CD4-positive, alpha-beta T cell (primary cell): Measurements from ENCODE around the gene IFT25. TPM values are rescaled to one million over a fixed set of nuclear protein-coding genes. Genes with fewer than 3 reads are reported as not detected.

Source experiments
- ATAC-seq: fragments of 200-7000 bp; cut with Tn5 transposase; one replicate; pipeline ENCODE4 v1.10.0; 2022; ENCODE audit warnings: mild to moderate bottlenecking; ENCODE audit not compliant: poor library complexity
- CTCF ChIA-PET: fragments of 350-600 bp; sonication (Branson Sonifier 250); formaldehyde crosslinking; loops from one replicate; lab custom pipeline; 2021; ENCODE audit warnings: antibody characterized with exemption, inconsistent platforms; lab: Charles Lee
- POLR2A ChIA-PET: fragments of 350-600 bp; sonication (Branson Sonifier 250); formaldehyde crosslinking; loops from one replicate; lab custom pipeline; 2021; ENCODE audit warnings: antibody characterized with exemption, inconsistent platforms; lab: Charles Lee
- DNase-seq, 14 experiments: peaks; one replicate each; pipeline ENCODE4 v3.0.0-alpha.2; 2013 to 2020; ENCODE audit warnings: mixed read lengths in 2 of 14
- H3K27ac ChIP-seq, 2 donors: one replicate each; pipeline versions ENCODE4 v1.5.1 to v1.7.0; 2013; ENCODE audit warnings: low read length in 2 of 2, low read depth in 1 of 2, mild to moderate bottlenecking in 1 of 2
- H3K27me3 ChIP-seq, 2 experiments: 1 replicate in 1 of 2; 2 replicates in 1 of 2; pipeline versions ENCODE4 v1.6.1 to v1.7.0; 2013; ENCODE audit warnings: low read length in 2 of 2, control low read depth in 1 of 2, mild to moderate bottlenecking in 1 of 2, moderate library complexity in 1 of 2; ENCODE audit not compliant: insufficient read depth in 2 of 2, control insufficient read depth in 1 of 2
- H3K36me3 ChIP-seq: one replicate; pipeline ENCODE4 v1.6.1; 2013; ENCODE audit warnings: low read length, control low read depth; ENCODE audit not compliant: insufficient read depth
- H3K4me1 ChIP-seq: one replicate; pipeline ENCODE4 v1.6.1; 2013; ENCODE audit warnings: low read length, control low read depth; ENCODE audit not compliant: insufficient read depth
- H3K4me3 ChIP-seq: one replicate; pipeline ENCODE4 v1.5.1; 2013; ENCODE audit warnings: mild to moderate bottlenecking, low read length, moderate library complexity
- H3K9me3 ChIP-seq, 2 experiments: 1 replicate in 1 of 2; 2 replicates in 1 of 2; pipeline versions ENCODE4 v1.6.1 to v1.7.0; 2013; ENCODE audit warnings: low read length in 2 of 2, mild to moderate bottlenecking in 2 of 2, control low read depth in 1 of 2, moderate library complexity in 1 of 2; ENCODE audit not compliant: control insufficient read depth in 1 of 2, insufficient read depth in 1 of 2
- H3K27ac Mint-ChIP-seq: one replicate; pipeline ENCODE4 v1.8.0; 2020; ENCODE audit warnings: mixed read lengths
- H3K27me3 Mint-ChIP-seq: one replicate; pipeline ENCODE4 v1.8.0; 2021; ENCODE audit warnings: mixed read lengths
- H3K36me3 Mint-ChIP-seq: one replicate; pipeline ENCODE4 v1.8.0; 2021; ENCODE audit warnings: low read depth, mixed read lengths
- H3K4me1 Mint-ChIP-seq: one replicate; pipeline ENCODE4 v1.8.0; 2021; ENCODE audit warnings: low read depth, mixed read lengths
- H3K4me3 Mint-ChIP-seq: one replicate; pipeline ENCODE4 v1.8.0; 2020; ENCODE audit warnings: mild to moderate bottlenecking, mixed read lengths
- H3K9me3 Mint-ChIP-seq: one replicate; pipeline ENCODE4 v1.8.0; 2020; ENCODE audit warnings: mixed read lengths
- intact Hi-C, 2 experiments: fragments of 100-400 bp; cut with DNase I in 1 of 2; cut with micrococcal nuclease in 1 of 2; formaldehyde crosslinking; loops; one replicate each; pipeline versions ENCODE4 v1.15.1 to v1.9.0; 2023 to 2025; cut with DNase I, micrococcal nuclease
- total RNA-seq, 174 experiments: library from RNA in 2 of 174; stranded (reverse) in 2 of 174; gene quantifications; one replicate each; pipeline ENCODE4 v1.2.3 and lab custom pipeline; 2021 to 2026
- TF ChIP-seq, protein P1 (sequence below): fragments of 200-600 bp; IDR thresholded peaks from one replicate; pipeline ENCODE4 v1.8.0; 2022; ENCODE audit warnings: antibody characterized with exemption, mild to moderate bottlenecking

IFT25 gene
- total RNA-seq, 2 experiments from 2014 or later: 12.7 to 13.9 TPM

DNA sequence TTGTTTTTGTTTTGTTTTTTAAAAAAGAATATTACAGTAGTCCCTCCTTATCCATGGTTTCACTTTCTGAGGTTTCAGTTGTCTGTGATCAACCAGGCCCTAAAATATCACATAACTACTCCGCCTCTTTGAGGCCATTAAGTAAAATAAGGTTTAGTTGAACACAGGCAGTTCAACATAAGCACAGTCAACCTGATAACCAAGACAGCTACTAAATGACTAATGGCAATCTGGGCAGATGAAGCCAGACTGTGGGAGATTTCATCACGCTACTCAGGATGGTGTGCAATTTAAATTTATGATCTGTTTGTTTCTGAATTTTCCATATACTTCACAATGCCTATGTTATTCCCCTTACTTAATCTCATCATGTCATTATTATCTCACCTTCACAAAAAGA lies 42.4 kb upstream of the IFT25 start:
- no peak overlapping the region for H3K4me3 ChIP-seq
- H3K27ac ChIP-seq: peak overlapping the region in 1 of 2 donors; percentile 9
- H3K36me3 ChIP-seq: no peaks in the 10 kb centered on the region
- no peak for ATAC-seq
- H3K9me3 ChIP-seq: peaks cover 0 to 15% of the 10 kb centered on the region in 2 experiments
- Mint-ChIP-seq H3K27me3 (no peaks in the 10 kb centered on the region), H3K9me3 (no peaks in the 10 kb centered on the region), H3K27ac (peak overlapping the region; percentile 38), H3K4me3 (no peak overlapping the region), H3K4me1 (peaks cover 29% of the 10 kb centered on the region), H3K36me3 (no peaks in the 10 kb centered on the region)
- CTCF ChIA-PET: no interaction called here
- H3K27me3 ChIP-seq: no peaks in the 10 kb centered on the region
- intact Hi-C loops: no loop called here
- TF ChIP-seq, protein P1, sequence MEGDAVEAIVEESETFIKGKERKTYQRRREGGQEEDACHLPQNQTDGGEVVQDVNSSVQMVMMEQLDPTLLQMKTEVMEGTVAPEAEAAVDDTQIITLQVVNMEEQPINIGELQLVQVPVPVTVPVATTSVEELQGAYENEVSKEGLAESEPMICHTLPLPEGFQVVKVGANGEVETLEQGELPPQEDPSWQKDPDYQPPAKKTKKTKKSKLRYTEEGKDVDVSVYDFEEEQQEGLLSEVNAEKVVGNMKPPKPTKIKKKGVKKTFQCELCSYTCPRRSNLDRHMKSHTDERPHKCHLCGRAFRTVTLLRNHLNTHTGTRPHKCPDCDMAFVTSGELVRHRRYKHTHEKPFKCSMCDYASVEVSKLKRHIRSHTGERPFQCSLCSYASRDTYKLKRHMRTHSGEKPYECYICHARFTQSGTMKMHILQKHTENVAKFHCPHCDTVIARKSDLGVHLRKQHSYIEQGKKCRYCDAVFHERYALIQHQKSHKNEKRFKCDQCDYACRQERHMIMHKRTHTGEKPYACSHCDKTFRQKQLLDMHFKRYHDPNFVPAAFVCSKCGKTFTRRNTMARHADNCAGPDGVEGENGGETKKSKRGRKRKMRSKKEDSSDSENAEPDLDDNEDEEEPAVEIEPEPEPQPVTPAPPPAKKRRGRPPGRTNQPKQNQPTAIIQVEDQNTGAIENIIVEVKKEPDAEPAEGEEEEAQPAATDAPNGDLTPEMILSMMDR: no peak
- DNase-seq: no peak
- peaks cover 4% of the 10 kb centered on the region for H3K4me1 ChIP-seq
- POLR2A ChIA-PET: no interaction called here

DNA sequence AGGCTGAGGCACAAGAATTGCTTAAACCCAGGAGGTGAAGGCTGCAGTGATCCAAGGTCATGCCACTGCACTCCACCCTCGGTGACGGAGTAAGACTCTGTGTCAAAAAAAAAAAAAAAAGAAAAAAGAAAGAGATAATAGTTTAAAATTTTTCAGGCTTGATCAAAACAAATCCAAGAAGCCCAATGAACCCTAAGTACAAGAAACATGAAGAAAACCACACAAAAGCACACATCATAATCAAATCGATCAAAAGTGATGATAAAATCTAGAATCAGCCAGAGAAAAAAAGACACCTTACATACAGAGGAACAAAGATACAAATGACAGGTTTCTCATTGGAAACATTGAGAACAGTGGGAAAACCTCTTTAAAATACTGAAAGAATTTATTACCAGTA lies 41.0 kb upstream of the IFT25 start:
- peak in 4 of 14 experiments; percentile 5 to 28 (median 7) for DNase-seq
- Histone ChIP-seq H3K4me3 (no peak overlapping the region), H3K27ac (no peak overlapping the region), H3K9me3 (peaks cover 0 to under 1% of the 10 kb centered on the region in 2 experiments), H3K36me3 (no peaks in the 10 kb centered on the region), H3K4me1 (peaks cover 8% of the 10 kb centered on the region), H3K27me3 (no peaks in the 10 kb centered on the region)
- Mint-ChIP-seq H3K4me1 (peaks cover 37% of the 10 kb centered on the region), H3K27ac (peak overlapping the region; percentile 3), H3K9me3 (no peaks in the 10 kb centered on the region), H3K4me3 (no peak overlapping the region), H3K36me3 (no peaks in the 10 kb centered on the region), H3K27me3 (no peaks in the 10 kb centered on the region)
- CTCF ChIA-PET: no interaction called here
- POLR2A ChIA-PET: no interaction called here
- TF ChIP-seq, protein P1: no peak
- ATAC-seq: peak; percentile 43
- intact Hi-C loops: no loop called here

DNA sequence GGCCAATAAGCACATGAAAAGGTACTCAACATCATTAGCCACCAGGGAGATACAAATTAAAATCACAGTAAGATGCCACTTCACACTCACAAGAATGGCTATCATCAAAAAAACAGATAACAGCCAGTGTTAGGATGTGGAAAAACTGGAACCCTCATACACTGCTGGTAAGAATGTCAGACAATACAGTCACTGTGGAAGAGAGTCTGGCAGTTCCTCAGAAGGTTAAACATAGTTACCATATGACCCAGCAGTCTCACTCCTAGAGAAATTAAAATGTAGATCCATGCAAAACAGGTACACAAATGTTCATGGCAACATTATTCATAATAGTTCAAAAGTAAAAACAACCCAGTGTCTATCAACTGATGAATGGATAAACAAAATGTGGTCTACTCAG lies 39.2 kb upstream of the IFT25 start:
- Mint-ChIP-seq H3K27ac (peak overlapping the region; percentile 1), H3K4me1 (peaks cover 37% of the 10 kb centered on the region), H3K36me3 (no peaks in the 10 kb centered on the region), H3K4me3 (no peak overlapping the region), H3K9me3 (no peaks in the 10 kb centered on the region), H3K27me3 (no peaks in the 10 kb centered on the region)
- Histone ChIP-seq H3K36me3 (no peaks in the 10 kb centered on the region), H3K9me3 (no peaks in the 10 kb centered on the region), H3K4me1 (peaks cover 8% of the 10 kb centered on the region), H3K27me3 (no peaks in the 10 kb centered on the region), H3K27ac (no peak overlapping the region), H3K4me3 (no peak overlapping the region)
- intact Hi-C loops: no loop called here
- no peak for ATAC-seq
- CTCF ChIA-PET: no interaction called here
- TF ChIP-seq, protein P1: no peak
- DNase-seq: no peak
- POLR2A ChIA-PET: no interaction called here
